K562 (cell line): ENCODE data around the gene TMEM170A. TPM values are rescaled to one million over a fixed set of nuclear protein-coding genes. Genes with fewer than 3 reads are reported as not detected.
A peak's percentile ranks its signal among the peaks of the same experiment; 100 is the strongest.

Experiments used
- CREB3 ChIP-seq: fragments of 450-650 bp; conservative IDR thresholded peaks from 2 replicates; pipeline ENCODE4 v1.6.1; 2016; ENCODE audit warnings: missing genetic modification characterization, low read depth, mild to moderate bottlenecking, missing compliant biosample characterization, moderate library complexity
- GTF2E2 ChIP-seq: fragments of 200-800 bp; sonication (Bioruptor generic); IDR thresholded peaks from 2 replicates; pipeline ENCODE4 v1.6.1; 2016; ENCODE audit warnings: missing genetic modification characterization, missing compliant biosample characterization
- ID3 ChIP-seq, 2 experiments: fragments of 250-450 bp in 1 of 2; fragments of 450-650 bp in 1 of 2; sonication (Bioruptor Pico) in 1 of 2; IDR thresholded peaks; 2 replicates each; pipeline versions ENCODE4 v1.6.1 to v1.8.0; 2016 to 2021; ENCODE audit warnings: mild to moderate bottlenecking in 2 of 2, moderate library complexity in 2 of 2, missing compliant biosample characterization in 1 of 2, missing genetic modification characterization in 1 of 2
- KDM2B ChIP-seq: fragments of 250-450 bp; sonication (Bioruptor Pico); IDR thresholded peaks from 2 replicates; pipeline ENCODE4 v1.8.0; 2021; ENCODE audit warnings: mild to moderate bottlenecking, moderate library complexity
- PHTF2 ChIP-seq: fragments of 250-450 bp; sonication (Bioruptor Pico); IDR thresholded peaks from 2 replicates; pipeline ENCODE4 v1.5.0; 2021; ENCODE audit warnings: mild to moderate bottlenecking
- PKNOX1 ChIP-seq: fragments of 450-650 bp; IDR thresholded peaks from 2 replicates; pipeline ENCODE4 v1.6.1; 2016
- RCOR1 ChIP-seq, 2 experiments: IDR thresholded peaks; 2 replicates each; pipeline ENCODE4 v1.6.1; 2012; ENCODE audit warnings: low read depth in 2 of 2, low read length in 2 of 2, borderline replicate concordance in 1 of 2, improper control_type of control experiment in 1 of 2
- SIX5 ChIP-seq, 2 experiments: IDR thresholded peaks; 2 replicates each; pipeline ENCODE4 v1.6.1; 2011; ENCODE audit warnings: low read length in 2 of 2, borderline replicate concordance in 1 of 2, low read depth in 1 of 2, mild to moderate bottlenecking in 1 of 2, moderate library complexity in 1 of 2; ENCODE audit not compliant: insufficient read depth in 1 of 2
- SMARCA5 ChIP-seq: fragments of 450-650 bp; IDR thresholded peaks from 2 replicates; pipeline ENCODE4 v1.6.1; 2016
- SMARCE1 ChIP-seq: fragments of 450-650 bp; IDR thresholded peaks from 2 replicates; pipeline ENCODE4 v1.7.1; 2016; ENCODE audit warnings: mild to moderate bottlenecking
- ZNF224 ChIP-seq: sonication (generic); formaldehyde crosslinking; IDR thresholded peaks from 2 replicates; pipeline ENCODE4 v1.8.0; 2022; ENCODE audit warnings: mild to moderate bottlenecking, missing genetic modification reagents
- ZNF263 ChIP-seq: sonication (generic); formaldehyde crosslinking; IDR thresholded peaks from 2 replicates; pipeline ENCODE4 v1.8.0; 2022; ENCODE audit warnings: mild to moderate bottlenecking, missing genetic modification reagents, borderline replicate concordance
- ZNF511 ChIP-seq: sonication (generic); formaldehyde crosslinking; IDR thresholded peaks from 2 replicates; pipeline ENCODE4 v1.8.0; 2022; ENCODE audit warnings: mild to moderate bottlenecking, missing genetic modification reagents
- polyA plus RNA-seq, 8 experiments: library from polyadenylated mRNA; depleted of rRNA in 4 of 8; stranded (reverse) in 5 of 8; unstranded in 3 of 8; fragments of >200 nt; fragmentation: Nextera tagmentation in 2 of 8; fragmentation: Illumina TruSeq in 1 of 8; extraction: Ambion mirVana in 2 of 8; extraction: Trizol in 1 of 8; gene quantifications; 2 replicates each; pipeline versions ENCODE4 v1.2.1 to v1.2.3, GENCODE V29; 2011 to 2014; ENCODE audit warnings: inconsistent platforms in 1 of 8, missing spikeins in 1 of 8
- total RNA-seq, 7 experiments: library from RNA; depleted of rRNA in 6 of 7; stranded (reverse); fragments of >200 nt in 6 of 7; fragmentation: Illumina TruSeq in 2 of 7; extraction: Trizol in 2 of 7; gene quantifications; 2 replicates each; pipeline versions ENCODE4 v1.2.1 to v1.2.3, GENCODE V29; 2011 to 2021; ENCODE audit warnings: low replicate concordance in 1 of 7
- TF ChIP-seq, protein P1 (sequence below): sonication (generic); formaldehyde crosslinking; IDR thresholded peaks from 2 replicates; pipeline ENCODE4 v1.8.0; 2022; ENCODE audit warnings: missing genetic modification reagents, mild to moderate bottlenecking, moderate library complexity, borderline replicate concordance
- TF ChIP-seq, protein P2 (sequence below), 3 experiments: IDR thresholded peaks in 2 of 3; conservative IDR thresholded peaks in 1 of 3; 2 replicates each; pipeline ENCODE4 v1.5.1; 2011 to 2012; ENCODE audit warnings: low read length in 3 of 3, mild to moderate bottlenecking in 3 of 3, control low read depth in 2 of 3, improper control_type of control experiment in 1 of 3, inconsistent platforms in 1 of 3, low read depth in 1 of 3, mixed read lengths in 1 of 3, moderate library complexity in 1 of 3; ENCODE audit not compliant: insufficient read depth in 2 of 3
- TF ChIP-seq, protein P3 (sequence below): fragments of 450-650 bp; formaldehyde crosslinking; IDR thresholded peaks from 2 replicates; pipeline ENCODE4 v1.4.0; 2020; ENCODE audit warnings: mild to moderate bottlenecking, moderate library complexity
- TF ChIP-seq, protein P4 (sequence below): fragments of 250-450 bp; sonication (Bioruptor Pico); IDR thresholded peaks from 2 replicates; pipeline ENCODE4 v1.8.0; 2022; ENCODE audit warnings: inconsistent platforms

TMEM170A gene
- total and polyA plus RNA-seq, 9 of the 15 experiments (the other 6 are each of a cell fraction or from before 2014, with no cell fraction given): 6.1 to 30.2 (median 15.0) TPM

DNA sequence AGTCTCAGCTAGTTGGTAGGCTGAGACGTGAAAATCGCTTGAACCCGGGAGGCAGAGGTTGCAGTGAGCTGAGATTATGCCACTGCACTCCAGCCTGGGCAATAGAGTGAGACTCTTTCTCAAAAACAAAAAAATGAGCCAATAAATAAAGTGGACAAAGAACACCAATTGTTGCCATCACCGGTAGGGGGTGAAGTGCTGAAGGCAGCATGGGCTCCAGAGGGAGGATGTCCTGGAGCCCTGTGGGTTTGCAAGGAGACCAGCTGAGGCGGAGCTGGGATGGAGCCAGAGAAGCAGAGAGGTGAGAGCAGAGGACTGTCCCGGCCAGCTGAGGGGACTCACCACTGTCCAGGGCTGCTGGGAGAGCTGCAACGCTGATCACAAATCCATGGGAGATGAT is 17.0 kb upstream of the TMEM170A start (continued):
- TF ChIP-seq RCOR1 (IDR thresholded peaks at IDR 0.05; ENCODE audit: borderline replicate concordance in 1 of 2, low read depth in 2 of 2, low read length in 2 of 2) (peak in 1 of 2 experiments; percentile 51; a peak in 1 of 4 replicates), GTF2E2 (tag) (no peak), PKNOX1 (no peak), ID3 (CRISPR knock-in tag; IDR thresholded peaks at IDR 0.05) (no peak), ID3 (tag; IDR thresholded peaks at IDR 0.05) (no peak), SMARCA5 (no peak), SMARCE1 (no peak), KDM2B (CRISPR knock-in tag) (no peak), ZNF263 (CRISPR knock-in tag) (no peak), SIX5 (IDR thresholded peaks at IDR 0.05; ENCODE audit: borderline replicate concordance in 1 of 2, insufficient read depth in 1 of 2, low read depth in 1 of 2, low read length in 2 of 2) (no peak), PHTF2 (no peak), CREB3 (tag) (no peak), ZNF511 (CRISPR knock-in tag) (no peak), ZNF224 (no peak)
- TF ChIP-seq, protein P1, sequence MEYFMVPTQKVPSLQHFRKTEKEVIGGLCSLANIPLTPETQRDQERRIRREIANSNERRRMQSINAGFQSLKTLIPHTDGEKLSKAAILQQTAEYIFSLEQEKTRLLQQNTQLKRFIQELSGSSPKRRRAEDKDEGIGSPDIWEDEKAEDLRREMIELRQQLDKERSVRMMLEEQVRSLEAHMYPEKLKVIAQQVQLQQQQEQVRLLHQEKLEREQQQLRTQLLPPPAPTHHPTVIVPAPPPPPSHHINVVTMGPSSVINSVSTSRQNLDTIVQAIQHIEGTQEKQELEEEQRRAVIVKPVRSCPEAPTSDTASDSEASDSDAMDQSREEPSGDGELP (CRISPR knock-in tag): peak; percentile 38; the same call in 1 of the 2 replicates
- TF ChIP-seq, protein P2, sequence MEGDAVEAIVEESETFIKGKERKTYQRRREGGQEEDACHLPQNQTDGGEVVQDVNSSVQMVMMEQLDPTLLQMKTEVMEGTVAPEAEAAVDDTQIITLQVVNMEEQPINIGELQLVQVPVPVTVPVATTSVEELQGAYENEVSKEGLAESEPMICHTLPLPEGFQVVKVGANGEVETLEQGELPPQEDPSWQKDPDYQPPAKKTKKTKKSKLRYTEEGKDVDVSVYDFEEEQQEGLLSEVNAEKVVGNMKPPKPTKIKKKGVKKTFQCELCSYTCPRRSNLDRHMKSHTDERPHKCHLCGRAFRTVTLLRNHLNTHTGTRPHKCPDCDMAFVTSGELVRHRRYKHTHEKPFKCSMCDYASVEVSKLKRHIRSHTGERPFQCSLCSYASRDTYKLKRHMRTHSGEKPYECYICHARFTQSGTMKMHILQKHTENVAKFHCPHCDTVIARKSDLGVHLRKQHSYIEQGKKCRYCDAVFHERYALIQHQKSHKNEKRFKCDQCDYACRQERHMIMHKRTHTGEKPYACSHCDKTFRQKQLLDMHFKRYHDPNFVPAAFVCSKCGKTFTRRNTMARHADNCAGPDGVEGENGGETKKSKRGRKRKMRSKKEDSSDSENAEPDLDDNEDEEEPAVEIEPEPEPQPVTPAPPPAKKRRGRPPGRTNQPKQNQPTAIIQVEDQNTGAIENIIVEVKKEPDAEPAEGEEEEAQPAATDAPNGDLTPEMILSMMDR (IDR thresholded peaks at IDR 0.05 in 2 of 3, conservative IDR thresholded peaks at IDR 0.05 in 1 of 3; ENCODE audit: insufficient read depth in 2 of 3, low read depth in 1 of 3, low read length in 3 of 3): peak; percentile 49 to 50 (median 50); a peak in 5 of 6 replicates
- TF ChIP-seq, protein P3, sequence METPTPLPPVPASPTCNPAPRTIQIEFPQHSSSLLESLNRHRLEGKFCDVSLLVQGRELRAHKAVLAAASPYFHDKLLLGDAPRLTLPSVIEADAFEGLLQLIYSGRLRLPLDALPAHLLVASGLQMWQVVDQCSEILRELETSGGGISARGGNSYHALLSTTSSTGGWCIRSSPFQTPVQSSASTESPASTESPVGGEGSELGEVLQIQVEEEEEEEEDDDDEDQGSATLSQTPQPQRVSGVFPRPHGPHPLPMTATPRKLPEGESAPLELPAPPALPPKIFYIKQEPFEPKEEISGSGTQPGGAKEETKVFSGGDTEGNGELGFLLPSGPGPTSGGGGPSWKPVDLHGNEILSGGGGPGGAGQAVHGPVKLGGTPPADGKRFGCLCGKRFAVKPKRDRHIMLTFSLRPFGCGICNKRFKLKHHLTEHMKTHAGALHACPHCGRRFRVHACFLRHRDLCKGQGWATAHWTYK (CRISPR knock-in tag): no peak
- TF ChIP-seq, protein P4, sequence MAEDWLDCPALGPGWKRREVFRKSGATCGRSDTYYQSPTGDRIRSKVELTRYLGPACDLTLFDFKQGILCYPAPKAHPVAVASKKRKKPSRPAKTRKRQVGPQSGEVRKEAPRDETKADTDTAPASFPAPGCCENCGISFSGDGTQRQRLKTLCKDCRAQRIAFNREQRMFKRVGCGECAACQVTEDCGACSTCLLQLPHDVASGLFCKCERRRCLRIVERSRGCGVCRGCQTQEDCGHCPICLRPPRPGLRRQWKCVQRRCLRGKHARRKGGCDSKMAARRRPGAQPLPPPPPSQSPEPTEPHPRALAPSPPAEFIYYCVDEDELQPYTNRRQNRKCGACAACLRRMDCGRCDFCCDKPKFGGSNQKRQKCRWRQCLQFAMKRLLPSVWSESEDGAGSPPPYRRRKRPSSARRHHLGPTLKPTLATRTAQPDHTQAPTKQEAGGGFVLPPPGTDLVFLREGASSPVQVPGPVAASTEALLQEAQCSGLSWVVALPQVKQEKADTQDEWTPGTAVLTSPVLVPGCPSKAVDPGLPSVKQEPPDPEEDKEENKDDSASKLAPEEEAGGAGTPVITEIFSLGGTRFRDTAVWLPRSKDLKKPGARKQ (CRISPR knock-in tag): no peak
